Brain microvascular endothelial cell (primary cell): ENCODE measurements around the gene CRY2.

Experiments
- DNase-seq: peaks from one replicate; pipeline ENCODE4 v3.0.0-alpha.2; 2020
- H3K27ac ChIP-seq: fragments of 250-450 bp; sonication (Bioruptor Pico); 2 replicates; pipeline ENCODE4 v1.5.1; 2020; ENCODE audit warnings: mild to moderate bottlenecking, moderate library complexity
- H3K27me3 ChIP-seq: fragments of 250-450 bp; sonication (Bioruptor Pico); replicated peaks from 2 replicates; pipeline ENCODE4 v1.5.1; 2020; ENCODE audit warnings: mild to moderate bottlenecking
- H3K36me3 ChIP-seq: fragments of 250-450 bp; sonication (Bioruptor Pico); replicated peaks from 2 replicates; pipeline ENCODE4 v1.5.1; 2020; ENCODE audit warnings: mild to moderate bottlenecking
- H3K4me3 ChIP-seq: 2 replicates; pipeline ENCODE4 v1.5.1; 2011; ENCODE audit warnings: low read depth, mild to moderate bottlenecking, control low read depth, low read length, moderate library complexity
- in situ Hi-C: cut with HindIII; loops from 2 replicates; pipeline ENCODE4 v1.10.0; 2017; ENCODE audit warnings: low sequenced_read_pairs, low pct_ligation_motif_present
- TF ChIP-seq, protein P1 (sequence below): IDR thresholded peaks from 2 replicates; pipeline ENCODE4 v1.5.1; 2011; ENCODE audit warnings: low read depth, mild to moderate bottlenecking, moderate library complexity, low read length, control low read depth, inconsistent platforms; ENCODE audit errors: missing control alignments

Gene CRY2

DNA sequence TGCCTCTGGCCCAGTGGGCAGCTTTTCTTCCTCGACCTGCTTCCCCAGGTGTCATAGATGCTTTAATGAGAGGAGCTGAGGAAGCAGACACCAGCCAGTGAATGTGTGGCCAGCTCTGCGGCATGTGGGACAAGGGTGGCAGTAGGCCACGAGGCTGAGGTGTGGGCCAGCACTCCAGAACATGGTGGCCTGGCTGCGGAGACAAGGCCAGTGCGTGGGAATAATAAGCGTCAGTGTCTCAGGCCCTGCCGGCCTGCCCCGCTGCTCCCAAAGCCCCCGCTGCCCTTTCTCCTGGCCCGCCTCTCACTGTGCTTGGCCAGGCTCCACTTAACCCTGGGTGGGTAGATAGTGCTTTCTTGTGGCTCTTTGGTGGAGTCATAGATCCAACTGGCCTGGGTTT, 40.3 kb downstream of the CRY2 start:
- TF ChIP-seq, protein P1, sequence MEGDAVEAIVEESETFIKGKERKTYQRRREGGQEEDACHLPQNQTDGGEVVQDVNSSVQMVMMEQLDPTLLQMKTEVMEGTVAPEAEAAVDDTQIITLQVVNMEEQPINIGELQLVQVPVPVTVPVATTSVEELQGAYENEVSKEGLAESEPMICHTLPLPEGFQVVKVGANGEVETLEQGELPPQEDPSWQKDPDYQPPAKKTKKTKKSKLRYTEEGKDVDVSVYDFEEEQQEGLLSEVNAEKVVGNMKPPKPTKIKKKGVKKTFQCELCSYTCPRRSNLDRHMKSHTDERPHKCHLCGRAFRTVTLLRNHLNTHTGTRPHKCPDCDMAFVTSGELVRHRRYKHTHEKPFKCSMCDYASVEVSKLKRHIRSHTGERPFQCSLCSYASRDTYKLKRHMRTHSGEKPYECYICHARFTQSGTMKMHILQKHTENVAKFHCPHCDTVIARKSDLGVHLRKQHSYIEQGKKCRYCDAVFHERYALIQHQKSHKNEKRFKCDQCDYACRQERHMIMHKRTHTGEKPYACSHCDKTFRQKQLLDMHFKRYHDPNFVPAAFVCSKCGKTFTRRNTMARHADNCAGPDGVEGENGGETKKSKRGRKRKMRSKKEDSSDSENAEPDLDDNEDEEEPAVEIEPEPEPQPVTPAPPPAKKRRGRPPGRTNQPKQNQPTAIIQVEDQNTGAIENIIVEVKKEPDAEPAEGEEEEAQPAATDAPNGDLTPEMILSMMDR: no peak
- no peak for DNase-seq
- in situ Hi-C loops: no loop called here
- H3K27me3 ChIP-seq: no peaks in the 10 kb centered on the region
- no peak overlapping the region for H3K4me3 ChIP-seq
- H3K27ac ChIP-seq: no peak overlapping the region
- no peaks in the 10 kb centered on the region for H3K36me3 ChIP-seq

DNA sequence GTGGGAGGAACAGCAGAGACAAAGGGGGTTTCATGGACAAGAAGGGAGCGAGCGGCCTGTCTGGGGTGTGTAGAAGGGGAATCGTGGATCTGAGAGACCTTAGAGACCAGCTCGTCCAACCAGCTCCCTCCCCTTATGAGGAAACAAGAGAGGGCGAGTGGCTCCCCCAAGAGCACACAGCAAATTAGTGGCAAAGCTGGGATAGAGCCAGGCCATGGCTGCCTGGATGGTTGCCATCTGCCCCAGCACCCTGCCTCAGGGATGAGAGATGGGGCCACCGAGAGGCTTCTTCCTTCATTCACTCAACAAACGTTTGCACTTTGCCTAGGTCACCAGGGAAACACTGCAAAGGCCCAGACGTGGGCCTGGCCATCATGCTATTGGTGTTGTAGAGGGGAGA, 42.3 kb downstream of the CRY2 start:
- DNase-seq: no peak
- in situ Hi-C loops: no loop called here
- no peaks in the 10 kb centered on the region for H3K36me3 ChIP-seq
- no peak overlapping the region for H3K4me3 ChIP-seq
- H3K27ac ChIP-seq: no peak overlapping the region
- H3K27me3 ChIP-seq: no peaks in the 10 kb centered on the region
- TF ChIP-seq, protein P1: no peak

DNA sequence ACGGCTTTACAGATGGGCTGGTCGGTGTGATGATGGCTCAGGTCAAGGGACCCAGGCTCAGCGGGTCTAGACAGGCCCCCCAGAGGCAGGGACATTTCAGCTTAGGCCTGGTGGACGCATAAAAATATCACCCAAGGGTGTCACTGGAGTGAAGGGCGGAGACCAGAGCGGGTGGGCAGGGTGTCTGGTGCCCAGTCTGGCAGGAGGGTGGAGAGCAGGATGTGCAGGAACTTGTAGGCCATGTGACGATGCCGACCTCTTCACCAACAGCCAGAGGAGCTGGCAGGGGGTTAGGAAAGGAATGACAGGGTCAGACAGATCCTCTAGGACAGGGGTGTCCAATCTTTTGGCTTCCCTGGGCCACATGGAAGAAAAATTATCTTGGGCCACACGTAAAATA, 42.7 kb downstream of the CRY2 start:
- TF ChIP-seq, protein P1: no peak
- Histone ChIP-seq H3K4me3 (no peak overlapping the region), H3K27me3 (no peaks in the 10 kb centered on the region), H3K27ac (no peak overlapping the region), H3K36me3 (no peaks in the 10 kb centered on the region)
- DNase-seq: no peak
- in situ Hi-C loops: no loop called here

DNA sequence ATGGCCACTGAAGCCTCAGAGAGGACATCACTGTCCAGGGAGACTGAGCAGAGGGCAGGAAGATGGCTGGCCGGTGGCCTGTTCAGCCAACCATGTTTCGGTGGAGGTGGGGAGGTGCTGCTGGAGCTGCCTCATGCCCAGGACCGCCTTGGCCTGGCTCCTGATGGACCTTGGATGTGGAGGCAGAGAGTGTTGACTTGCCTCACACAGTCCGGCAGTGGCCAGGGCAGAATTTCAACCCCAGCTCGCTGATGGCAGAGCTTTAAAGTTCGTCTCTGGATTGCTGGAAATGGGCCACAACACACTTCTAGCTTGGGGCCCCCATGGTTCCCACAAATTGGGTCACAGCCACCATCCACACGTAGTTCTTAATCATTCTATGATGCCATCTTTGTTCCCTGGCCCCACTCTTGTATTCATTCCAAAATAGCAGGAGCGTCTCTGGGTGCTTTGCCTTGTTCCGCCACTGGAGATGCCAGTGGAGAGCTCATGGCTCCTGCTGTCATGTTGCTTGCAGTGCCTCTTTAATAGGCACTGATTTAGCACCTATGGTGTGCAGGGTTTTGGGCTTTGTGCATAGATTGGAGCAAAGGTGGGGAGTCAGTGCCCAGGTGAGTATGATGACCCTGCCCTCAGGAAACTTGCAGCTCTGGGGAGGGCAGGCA, 43.7 kb downstream of the CRY2 start:
- in situ Hi-C loops: no loop called here
- H3K4me3 ChIP-seq: no peak overlapping the region
- H3K36me3 ChIP-seq: no peaks in the 10 kb centered on the region
- TF ChIP-seq, protein P1: no peak
- DNase-seq: no peak
- H3K27me3 ChIP-seq: no peaks in the 10 kb centered on the region
- H3K27ac ChIP-seq: no peak overlapping the region

DNA sequence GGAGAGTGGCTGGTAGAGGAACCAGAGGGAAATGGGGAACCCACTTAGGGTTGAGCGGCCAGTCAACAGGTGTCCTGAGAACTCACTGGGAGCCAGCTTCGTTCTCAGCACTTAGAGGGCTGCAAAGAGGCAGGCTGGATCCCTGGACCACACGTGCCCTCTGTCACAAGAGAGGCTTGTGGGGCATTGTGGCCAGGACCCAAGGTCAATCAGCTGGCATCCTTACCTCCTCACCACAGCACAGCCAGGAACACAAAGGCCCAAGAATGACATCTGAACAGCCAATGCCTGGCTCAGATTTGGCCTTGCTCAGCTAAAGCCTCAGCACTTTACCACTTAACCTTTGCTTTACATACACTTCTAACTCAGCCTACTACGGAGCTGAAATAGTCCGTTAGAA, 45.6 kb downstream of the CRY2 start:
- H3K36me3 ChIP-seq: no peaks in the 10 kb centered on the region
- in situ Hi-C loops: no loop called here
- no peak overlapping the region for H3K27ac ChIP-seq
- TF ChIP-seq, protein P1: no peak
- H3K27me3 ChIP-seq: no peaks in the 10 kb centered on the region
- DNase-seq: no peak
- H3K4me3 ChIP-seq: no peak overlapping the region

DNA sequence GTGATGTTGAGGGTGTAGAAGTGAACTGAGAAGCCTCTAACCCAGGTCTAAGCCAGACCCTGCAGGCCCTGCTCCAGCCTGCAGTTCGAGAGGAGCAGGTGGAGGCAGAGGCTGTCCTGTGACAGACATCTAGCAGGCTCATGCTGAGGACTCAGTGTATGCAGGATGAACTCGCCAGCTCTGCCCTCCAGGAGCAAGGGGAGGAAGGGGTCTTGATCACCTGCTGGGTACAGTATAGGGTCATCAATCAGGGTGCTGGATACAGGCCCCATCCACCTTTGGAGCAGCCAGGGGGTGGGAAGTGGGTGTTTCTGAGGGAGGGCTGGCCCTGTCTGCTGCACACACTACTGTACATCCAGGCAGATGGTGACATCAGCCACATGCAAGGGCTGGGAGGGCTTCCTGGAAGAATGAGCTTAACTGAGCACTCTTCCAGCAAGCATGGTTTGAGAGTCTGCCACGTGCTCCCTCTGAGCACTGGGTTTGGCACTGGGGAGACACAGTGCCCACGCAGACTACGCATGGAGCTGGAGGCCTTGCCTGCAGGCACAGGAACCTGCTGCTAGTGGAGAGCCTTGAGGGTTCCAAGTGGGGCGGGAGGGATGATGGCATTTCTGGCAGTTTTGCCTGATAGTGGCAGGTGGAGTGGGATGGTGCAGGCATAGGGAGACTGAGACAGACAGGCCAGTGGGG, 47.4 kb downstream of the CRY2 start:
- TF ChIP-seq, protein P1: no peak
- Histone ChIP-seq H3K4me3 (no peak overlapping the region), H3K27me3 (no peaks in the 10 kb centered on the region), H3K36me3 (no peaks in the 10 kb centered on the region), H3K27ac (no peak overlapping the region)
- no peak for DNase-seq
- in situ Hi-C loops: no loop called here
